HG03196 (cell line): Measurements from ENCODE around the gene CD59.
"Not testable (repeated sequence)": the region's sequence is repeated elsewhere in the genome, so short reads cannot be mapped to it uniquely, and the experiment has no call there.

ENCODE experiments used
- ATAC-seq: cut with Tn5 transposase; IDR thresholded peaks from one replicate; pipeline ENCODE4 v1.9.1; 2021; ENCODE audit not compliant: unreplicated experiment

Gene CD59

DNA sequence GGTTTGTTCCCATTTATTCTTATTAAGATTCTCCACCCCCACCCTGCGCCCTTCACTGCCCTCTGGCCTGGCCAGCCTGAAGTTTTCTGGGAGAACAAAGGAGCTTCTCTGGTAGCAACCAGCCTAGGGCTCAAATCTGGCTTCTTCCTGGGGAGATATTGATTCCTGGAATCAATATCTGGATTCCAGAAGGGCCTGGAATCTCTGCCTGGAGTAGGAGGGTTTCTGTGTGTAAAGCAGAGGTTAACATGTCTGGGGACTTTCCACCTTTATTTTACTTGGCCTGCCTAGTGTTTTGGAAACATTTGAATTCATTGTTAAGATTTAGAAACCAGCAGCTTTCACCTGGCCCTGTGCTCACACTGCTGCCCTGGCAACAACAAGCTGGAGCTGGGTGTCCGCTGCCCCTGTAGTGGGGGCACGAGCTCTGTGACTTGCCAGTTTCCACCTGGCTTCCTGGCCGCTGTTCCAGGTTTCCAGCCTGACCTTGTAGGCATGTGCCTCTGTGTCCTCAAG, 41.1 kb downstream of the CD59 start:
- no peak for ATAC-seq

- no peak for ATAC-seq
Measured at GRCh38 chr11:33694346-33695050, 41.7 kb downstream of the CD59 start.

- no peak for ATAC-seq
Measured at GRCh38 chr11:33692541-33692940, 43.7 kb downstream of the CD59 start.

DNA sequence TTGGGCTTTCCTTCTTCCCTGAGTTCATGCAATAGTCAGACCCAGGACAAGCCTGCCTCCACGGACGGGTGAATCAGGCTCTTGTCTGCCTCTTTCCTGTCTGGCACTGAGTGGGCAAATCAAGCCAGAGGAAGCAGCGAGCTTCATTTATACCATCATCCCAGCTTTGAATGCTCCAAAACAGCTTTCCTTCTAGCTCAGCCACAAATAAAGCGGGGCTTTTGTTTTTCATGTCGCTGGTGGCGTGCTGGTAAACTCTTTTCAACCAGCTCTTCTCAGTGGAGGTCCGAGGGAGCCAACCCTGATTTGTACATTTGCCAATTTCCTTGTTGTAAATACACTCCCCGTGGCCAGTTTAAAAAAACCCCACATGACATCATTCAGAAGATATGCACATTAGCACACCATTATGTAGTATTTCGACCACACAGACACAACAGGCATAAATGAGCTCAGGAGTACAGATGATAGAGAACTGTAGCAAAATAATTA, 44.2 kb downstream of the CD59 start:
- ATAC-seq: no peak

DNA sequence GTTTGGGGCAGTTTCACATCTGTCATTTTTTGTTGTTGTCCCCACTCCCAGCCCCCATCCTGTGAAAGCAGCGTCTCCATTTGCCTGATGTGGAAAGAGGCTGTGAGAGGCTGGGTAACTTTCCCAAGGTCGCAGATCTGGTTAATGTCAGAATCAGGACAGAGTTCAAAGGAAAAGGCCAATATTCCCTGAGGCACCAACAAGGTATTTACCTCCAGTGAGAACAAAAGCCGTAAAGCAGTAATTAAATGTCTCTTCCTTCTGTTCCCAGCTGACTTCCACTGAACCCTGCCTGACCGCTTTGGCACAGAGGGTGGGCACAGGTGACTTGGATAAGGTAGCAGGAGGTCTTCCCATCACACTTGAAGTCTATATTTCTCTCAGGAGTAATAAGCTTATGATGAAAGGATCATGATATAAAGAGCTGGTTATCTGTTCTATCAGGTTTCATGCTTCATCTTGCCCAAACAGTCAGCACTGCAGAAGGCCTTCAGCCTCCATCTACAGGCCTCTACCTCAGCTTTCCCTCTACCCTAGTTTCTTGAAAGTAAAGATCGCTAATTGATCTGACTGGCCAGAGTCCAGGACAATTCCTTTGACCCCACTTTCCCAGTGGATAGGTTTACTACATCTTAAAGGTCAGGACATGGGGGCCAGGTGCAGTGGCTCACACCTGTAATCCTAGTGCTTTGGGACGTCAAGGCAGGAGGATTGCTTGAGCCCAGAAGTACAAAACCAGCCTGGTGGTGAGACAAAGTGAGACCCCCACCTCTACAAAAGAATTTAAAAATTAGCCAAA, 45.0 kb downstream of the CD59 start:
- no peak for ATAC-seq

DNA sequence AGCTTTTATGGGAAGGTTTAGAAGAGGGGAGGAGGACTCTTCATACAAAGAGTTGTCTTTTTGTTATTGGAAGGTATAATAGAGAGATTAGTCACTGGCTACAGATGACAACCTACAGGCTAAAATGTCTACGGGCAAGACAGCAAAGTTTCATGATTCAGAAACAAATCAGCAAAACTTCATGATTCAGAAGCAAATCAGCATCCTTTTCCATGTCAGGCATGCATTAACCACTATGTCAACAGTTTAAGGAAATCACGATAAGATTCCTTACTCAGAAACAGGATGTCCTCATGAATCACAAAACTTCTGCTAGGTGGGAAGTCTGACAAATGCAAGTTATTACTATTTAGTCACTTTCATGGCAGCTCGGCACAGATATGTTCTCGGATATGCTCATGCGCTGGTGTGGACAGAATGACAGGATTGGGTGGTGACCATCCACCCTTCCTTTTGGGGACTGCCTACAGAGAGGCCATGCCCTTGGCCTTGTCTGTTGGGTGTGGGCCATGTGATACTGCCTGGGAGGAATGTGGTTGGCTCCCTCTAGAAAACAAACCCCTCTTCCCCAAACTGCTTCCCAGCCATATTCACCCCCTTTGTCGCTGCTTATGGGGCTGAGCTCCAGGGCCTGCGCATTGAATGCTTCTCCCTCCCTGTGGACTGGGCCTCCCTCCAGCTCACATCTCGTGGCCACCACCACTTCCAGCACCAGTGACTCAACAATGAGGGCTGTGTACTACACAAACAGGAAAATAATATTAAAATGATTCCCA, 45.7 kb downstream of the CD59 start:
- no peak for ATAC-seq

DNA sequence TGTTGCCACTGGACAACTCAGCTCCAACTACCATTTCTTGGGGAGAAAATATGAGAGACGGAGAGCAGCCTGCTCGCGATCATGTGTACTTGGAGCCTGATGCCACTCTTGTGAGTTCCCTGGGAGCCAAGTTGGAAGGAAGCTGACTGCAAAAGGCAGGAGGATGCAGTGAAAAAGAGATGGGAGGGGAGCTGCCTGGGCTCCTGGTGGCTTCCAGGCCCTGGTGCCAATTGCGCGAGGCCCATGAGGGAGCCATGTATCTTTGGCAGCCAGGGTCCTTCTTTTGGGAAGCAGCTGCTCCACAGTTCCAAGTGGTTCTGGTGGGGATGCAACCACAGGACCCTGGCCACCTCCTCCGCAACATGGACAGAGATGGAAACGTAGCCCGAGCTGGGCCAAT, 46.7 kb downstream of the CD59 start:
- no peak for ATAC-seq

DNA sequence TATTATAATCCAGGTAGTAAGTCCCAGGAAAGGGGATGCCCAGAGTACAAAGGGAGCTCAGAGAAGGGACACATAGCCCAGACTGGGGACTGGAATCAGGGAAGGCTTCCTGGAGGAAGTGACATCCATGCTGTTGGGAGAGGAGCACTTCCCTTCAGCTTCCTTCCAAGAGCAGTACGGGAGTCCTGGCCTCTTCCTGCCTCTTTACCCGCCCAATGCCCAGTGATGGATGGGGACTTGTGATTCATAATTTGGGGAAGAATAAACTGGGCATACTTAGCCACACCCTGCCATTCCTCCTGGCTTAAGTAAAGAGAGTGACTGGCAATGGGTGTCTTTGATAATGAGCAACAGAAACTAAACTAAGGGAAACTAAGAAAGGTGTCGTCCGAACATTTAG, 47.1 kb downstream of the CD59 start:
- ATAC-seq: no peak

- no peak for ATAC-seq
Measured at GRCh38 chr11:33687733-33688479, 48.3 kb downstream of the CD59 start.

- ATAC-seq: no peak
Measured at GRCh38 chr11:33685082-33685481, 51.1 kb downstream of the CD59 start.

DNA sequence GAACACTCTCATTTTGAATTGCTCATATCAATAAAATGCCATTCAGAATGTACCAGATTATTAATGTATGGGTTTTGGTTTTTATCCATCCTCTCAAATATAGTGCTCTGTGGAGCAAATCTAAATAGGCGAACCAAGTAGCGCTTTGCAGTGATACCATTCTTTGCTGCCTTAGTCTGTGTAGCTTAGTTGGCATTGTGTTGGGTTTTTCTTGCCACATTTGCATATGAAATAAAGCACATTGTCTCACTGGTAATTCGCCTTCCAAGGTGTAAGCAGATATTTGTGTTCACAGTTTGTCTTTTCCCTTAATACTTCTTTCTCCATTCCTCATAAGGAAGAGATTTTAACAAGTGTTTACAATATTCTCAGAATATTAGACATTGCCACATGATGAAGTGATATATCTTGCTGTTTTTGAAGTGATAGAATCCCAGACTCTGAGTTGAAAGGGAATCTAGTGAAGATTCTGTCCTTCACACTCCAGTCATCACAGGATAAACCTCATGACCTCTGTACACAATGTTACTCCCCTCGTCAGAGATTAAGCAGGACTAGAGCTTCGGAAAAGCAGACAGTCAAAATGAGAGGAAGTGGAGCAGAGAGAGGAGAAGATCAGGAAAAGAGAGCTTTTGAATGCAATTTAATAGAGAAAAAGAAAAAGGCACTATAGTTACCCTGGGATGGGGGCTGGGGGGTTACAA, 52.1 kb downstream of the CD59 start:
- ATAC-seq: no peak

GRCh38 chr11:33682446-33682845, 53.8 kb downstream of the CD59 start:
- no peak for ATAC-seq

GRCh38 chr11:33682019-33682418, 54.2 kb downstream of the CD59 start:
- ATAC-seq: no peak

DNA sequence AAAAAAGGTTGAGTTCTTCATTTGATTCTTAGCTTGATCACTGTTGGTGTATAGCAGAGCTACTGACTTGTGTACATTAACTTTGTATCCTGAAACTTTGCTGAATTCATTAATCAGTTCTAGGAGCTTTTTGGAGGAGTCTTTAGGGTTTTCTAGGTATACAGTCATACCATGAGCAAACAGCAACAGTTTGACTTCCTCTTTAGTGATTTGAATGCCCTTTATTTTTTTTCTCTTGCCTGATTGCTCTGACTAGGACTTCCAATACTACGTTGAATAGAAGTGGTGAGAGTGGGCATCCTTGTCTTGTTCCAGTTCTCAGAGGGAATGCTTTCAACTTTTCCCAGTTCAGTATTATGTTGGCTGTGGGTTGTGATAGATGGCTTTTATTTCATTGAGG, 57.6 kb downstream of the CD59 start:
- not testable (repeated sequence) for ATAC-seq

GRCh38 chr11:33674035-33674814, 62.0 kb downstream of the CD59 start:
- ATAC-seq: no peak

DNA sequence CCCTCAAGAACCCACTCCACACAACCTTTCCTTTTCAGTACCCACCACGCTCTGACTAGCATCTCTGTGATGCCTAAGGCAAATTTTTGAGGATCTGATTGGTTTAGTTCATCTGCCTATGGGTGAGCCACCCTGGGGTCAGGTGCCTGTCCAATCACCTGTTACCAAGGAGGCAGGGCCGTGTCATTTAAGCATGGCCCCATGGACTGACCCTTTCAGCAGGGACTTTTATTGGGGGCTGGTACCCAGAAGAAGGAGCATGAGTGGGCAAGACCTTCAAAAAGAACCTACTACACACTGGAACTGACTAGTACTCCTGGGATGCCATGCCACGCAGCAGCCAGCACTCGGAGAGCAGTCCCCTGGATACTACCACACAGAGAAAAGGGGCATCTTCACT, 64.0 kb downstream of the CD59 start:
- ATAC-seq: no peak

DNA sequence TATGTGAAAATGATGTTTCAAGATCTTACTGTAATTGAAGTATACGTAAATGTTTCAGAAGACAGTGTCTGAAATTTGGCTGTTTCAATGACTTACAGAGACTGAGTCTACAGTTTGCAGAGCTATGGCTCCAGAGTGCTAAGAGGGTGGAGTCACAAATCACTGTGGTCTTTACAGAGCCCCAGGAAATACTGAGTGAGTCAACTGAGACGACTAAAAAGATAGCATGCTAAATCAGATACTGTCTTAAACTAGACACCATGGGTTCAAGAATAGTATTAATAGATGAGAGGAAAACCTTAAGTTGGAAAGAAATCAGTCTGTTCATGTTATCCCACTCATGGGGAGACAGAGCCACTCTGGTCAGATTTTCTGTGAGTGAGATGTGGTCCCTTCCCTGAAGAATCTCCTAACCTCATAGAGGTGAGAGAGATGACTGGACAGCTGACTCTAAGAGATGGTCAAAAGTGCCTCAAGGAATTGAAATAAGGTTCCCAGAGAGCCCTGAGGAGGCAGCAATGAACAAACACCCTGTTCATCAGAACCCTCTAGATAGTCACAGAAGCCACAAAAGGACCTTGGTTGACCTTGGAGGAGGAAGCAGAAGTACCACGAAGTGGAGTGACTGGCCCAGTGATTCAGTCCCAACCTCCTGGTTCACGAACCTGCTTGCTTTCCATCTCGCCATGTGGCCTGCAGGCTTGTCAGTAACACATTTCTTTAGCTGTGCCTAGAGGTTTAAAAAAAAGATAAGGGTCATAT, 65.8 kb downstream of the CD59 start:
- no peak for ATAC-seq

DNA sequence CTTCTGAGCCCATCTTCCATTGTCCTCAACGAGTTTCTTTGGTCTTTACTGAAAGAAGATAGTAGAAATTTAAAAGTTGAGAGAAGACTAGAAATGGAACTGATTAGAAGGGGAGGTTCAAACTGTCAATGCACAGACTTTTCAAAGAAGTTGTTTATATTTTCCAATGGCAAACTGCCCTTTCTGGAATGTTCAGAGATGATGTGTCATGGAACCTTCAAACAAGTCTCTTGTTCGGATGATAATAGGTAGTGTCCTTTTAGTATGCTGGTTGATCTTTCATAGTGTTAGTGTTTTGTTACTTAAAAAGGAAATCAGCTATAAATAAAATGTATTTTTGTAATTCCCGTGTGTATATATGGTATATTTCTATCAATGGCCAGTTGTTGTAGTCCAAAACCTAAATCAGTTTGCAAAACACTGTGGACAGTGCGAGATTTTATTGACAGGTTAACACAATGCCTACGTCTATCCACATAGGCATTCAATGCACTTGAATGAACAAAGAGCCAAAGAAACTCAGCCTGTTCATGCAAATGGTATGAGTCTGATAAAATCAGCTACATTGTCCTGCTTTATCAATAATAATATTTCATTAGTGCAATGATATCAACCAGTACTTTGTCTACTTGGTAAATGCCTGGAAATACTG, 66.5 kb downstream of the CD59 start:
- no peak for ATAC-seq
